IMR-90 (cell line): ENCODE measurements around the gene SFT2D3. TPM values are rescaled to one million over a fixed set of nuclear protein-coding genes. Genes with fewer than 3 reads are reported as not detected.

Source experiments
- ATAC-seq: fragments of 200-7000 bp; cut with Tn5 transposase; 2 replicates; pipeline ENCODE4 v1.9.1; 2020; ENCODE audit warnings: low read depth, mild to moderate bottlenecking, moderate library complexity
- BruUV-seq: library from RNA; stranded (reverse); fragments of 400-500 nt; replicated peaks from 2 replicates; lab custom pipeline; 2021; lab: Mats Ljungman, UMichigan
- CTCF ChIA-PET: fragments of 300-600 bp; formaldehyde crosslinking; extraction: SDS; loops from one replicate; lab custom pipeline; 2021; ENCODE audit warnings: antibody characterized with exemption; lab: Yijun Ruan, JAX
- POLR2A ChIA-PET: fragments of 300-600 bp; sonication (Branson Sonifier 250); formaldehyde crosslinking; loops from one replicate; lab custom pipeline; 2022; ENCODE audit warnings: antibody characterized with exemption; ENCODE audit not compliant: unreplicated experiment; lab: Charles Lee
- DNase-seq: peaks from one replicate; pipeline ENCODE4 v3.0.0; 2013
- H2AFZ ChIP-seq: replicated peaks from 2 replicates; pipeline ENCODE3; 2013; ENCODE audit warnings: low read length, mild to moderate bottlenecking; ENCODE audit not compliant: poor library complexity
- H2AK5ac ChIP-seq: 2 replicates; pipeline ENCODE4 v1.6.1; 2013; ENCODE audit warnings: low read depth, low read length, inconsistent platforms
- H2AK9ac ChIP-seq: replicated peaks from 2 replicates; pipeline ENCODE3; 2013; ENCODE audit warnings: mild to moderate bottlenecking, low read depth, low read length, moderate library complexity; ENCODE audit not compliant: poor library complexity
- H2BK120ac ChIP-seq: 2 replicates; pipeline ENCODE4 v1.6.1; 2013; ENCODE audit warnings: low read depth, low read length, inconsistent platforms
- H2BK15ac ChIP-seq: 3 replicates; pipeline ENCODE4 v1.6.1; 2013; ENCODE audit warnings: low read depth, low read length, inconsistent platforms
- H2BK20ac ChIP-seq: 2 replicates; pipeline ENCODE4 v1.6.1; 2013; ENCODE audit warnings: low read depth, mild to moderate bottlenecking, inconsistent platforms, low read length, moderate library complexity
- H2BK5ac ChIP-seq: 2 replicates; pipeline ENCODE4 v1.6.1; 2013; ENCODE audit warnings: mild to moderate bottlenecking, low read depth, low read length, inconsistent platforms; ENCODE audit not compliant: poor library complexity, severe bottlenecking
- H3K14ac ChIP-seq: replicated peaks from 2 replicates; pipeline ENCODE4 v1.6.1; 2013; ENCODE audit warnings: low read depth, low read length, inconsistent platforms
- H3K18ac ChIP-seq: 2 replicates; pipeline ENCODE4 v1.6.1; 2013; ENCODE audit warnings: low read depth, low read length, control low read depth
- H3K23ac ChIP-seq: 2 replicates; pipeline ENCODE4 v1.6.1; 2013; ENCODE audit warnings: low read depth, low read length, inconsistent platforms
- H3K27ac ChIP-seq: 2 replicates; pipeline ENCODE4 v1.5.1; 2013; ENCODE audit warnings: mild to moderate bottlenecking, control low read depth, low read length; ENCODE audit not compliant: insufficient read depth
- H3K27me3 ChIP-seq: 2 replicates; pipeline ENCODE4 v1.6.1; 2013; ENCODE audit warnings: low read length; ENCODE audit not compliant: control insufficient read depth, insufficient read depth
- H3K36me3 ChIP-seq: 2 replicates; pipeline ENCODE4 v1.6.1; 2013; ENCODE audit warnings: low read length, mixed read lengths; ENCODE audit not compliant: control insufficient read depth, insufficient read depth
- H3K4ac ChIP-seq: 2 replicates; pipeline ENCODE4 v1.6.1; 2013; ENCODE audit warnings: low read depth, low read length, inconsistent platforms
- H3K4me1 ChIP-seq: 2 replicates; pipeline ENCODE4 v1.6.1; 2013; ENCODE audit warnings: low read length, mixed read lengths; ENCODE audit not compliant: control insufficient read depth, insufficient read depth
- H3K4me2 ChIP-seq: 2 replicates; pipeline ENCODE4 v1.6.1; 2013; ENCODE audit warnings: low read depth, mild to moderate bottlenecking, control low read depth, low read length, moderate library complexity
- H3K4me3 ChIP-seq: 2 replicates; pipeline ENCODE4 v1.5.1; 2013; ENCODE audit warnings: low read depth, mild to moderate bottlenecking, control low read depth, low read length, moderate library complexity; ENCODE audit not compliant: insufficient read depth
- H3K56ac ChIP-seq: 2 replicates; pipeline ENCODE4 v1.6.1; 2013; ENCODE audit warnings: low read length, inconsistent platforms; ENCODE audit not compliant: insufficient read depth; ENCODE audit errors: extremely low read depth
- H3K79me1 ChIP-seq, 2 experiments: 2 replicates each; pipeline ENCODE4 v1.6.1; 2013; ENCODE audit warnings: low read length in 2 of 2, inconsistent platforms in 1 of 2, low read depth in 1 of 2
- H3K9ac ChIP-seq: 2 replicates; pipeline ENCODE4 v1.6.1; 2013; ENCODE audit warnings: low read depth, low read length, control low read depth
- H3K9me1 ChIP-seq: 2 replicates; pipeline ENCODE4 v1.6.1; 2013; ENCODE audit warnings: low read length, inconsistent platforms; ENCODE audit not compliant: insufficient read depth
- H3K9me3 ChIP-seq: 2 replicates; pipeline ENCODE4 v1.6.1; 2013; ENCODE audit warnings: low read length; ENCODE audit not compliant: control insufficient read depth, insufficient read depth
- H4K20me1 ChIP-seq: 2 replicates; pipeline ENCODE4 v1.6.1; 2013; ENCODE audit warnings: low read length, inconsistent platforms; ENCODE audit not compliant: insufficient read depth
- H4K5ac ChIP-seq: 2 replicates; pipeline ENCODE4 v1.6.1; 2013; ENCODE audit warnings: mild to moderate bottlenecking, low read depth, low read length, control low read depth
- H4K8ac ChIP-seq, 2 experiments: 2 replicates each; pipeline ENCODE4 v1.6.1; 2013; ENCODE audit warnings: low read depth in 2 of 2, low read length in 2 of 2, control low read depth in 1 of 2, inconsistent platforms in 1 of 2
- H4K91ac ChIP-seq: 2 replicates; pipeline ENCODE4 v1.6.1; 2013; ENCODE audit warnings: low read depth, low read length, inconsistent platforms; ENCODE audit not compliant: insufficient read depth
- BHLHE40 ChIP-seq: fragments of 150-350 bp; IDR thresholded peaks from 2 replicates; pipeline ENCODE4 v1.6.1; 2016; ENCODE audit warnings: mild to moderate bottlenecking, low read depth, low read length
- CEBPB ChIP-seq: IDR thresholded peaks from 2 replicates; pipeline ENCODE4 v1.6.1; 2012; ENCODE audit warnings: low read depth, low read length, improper control_type of control experiment
- CHD1 ChIP-seq: IDR thresholded peaks from 2 replicates; pipeline ENCODE4 v1.6.1; 2012; ENCODE audit warnings: low read depth, low read length, improper control_type of control experiment
- FOS ChIP-seq: fragments of 150-350 bp; IDR thresholded peaks from 2 replicates; pipeline ENCODE4 v1.6.1; 2016; ENCODE audit warnings: low read depth, low read length
- MAFK ChIP-seq: IDR thresholded peaks from 2 replicates; pipeline ENCODE4 v1.6.1; 2012; ENCODE audit warnings: low read depth, low read length, improper control_type of control experiment
- MAZ ChIP-seq: IDR thresholded peaks from 2 replicates; pipeline ENCODE4 v1.6.1; 2012; ENCODE audit warnings: low read depth, mild to moderate bottlenecking, low read length, improper control_type of control experiment, moderate library complexity, borderline replicate concordance
- MXI1 ChIP-seq: IDR thresholded peaks from 2 replicates; pipeline ENCODE4 v1.6.1; 2012; ENCODE audit warnings: low read depth, mild to moderate bottlenecking, low read length, moderate library complexity, borderline replicate concordance
- NFE2L2 ChIP-seq: fragments of 150-350 bp; IDR thresholded peaks from 2 replicates; pipeline ENCODE4 v1.6.1; 2016; ENCODE audit warnings: low read depth, mild to moderate bottlenecking, low read length
- POLR2A ChIP-seq: IDR thresholded peaks from 2 replicates; pipeline ENCODE4 v1.6.1; 2012; ENCODE audit warnings: mild to moderate bottlenecking, low read depth, low read length
- RAD21 ChIP-seq: IDR thresholded peaks from 2 replicates; pipeline ENCODE4 v1.6.1; 2012; ENCODE audit warnings: low read length, improper control_type of control experiment
- RCOR1 ChIP-seq: IDR thresholded peaks from 2 replicates; pipeline ENCODE4 v1.6.1; 2012; ENCODE audit warnings: mild to moderate bottlenecking, low read length, improper control_type of control experiment; ENCODE audit not compliant: insufficient replicate concordance
- RFX5 ChIP-seq: IDR thresholded peaks from 2 replicates; pipeline ENCODE4 v1.8.0; 2012; ENCODE audit warnings: low read depth, mild to moderate bottlenecking, low read length, moderate library complexity
- SMC3 ChIP-seq: fragments of 150-350 bp; IDR thresholded peaks from 2 replicates; pipeline ENCODE4 v1.6.1; 2016; ENCODE audit warnings: low read depth, mild to moderate bottlenecking, antibody characterized with exemption, low read length, moderate library complexity
- WGBS, 2 experiments: methylation state at CpG; one replicate each; pipeline versions ENCODE4 v1.1.5 to v1.1.7; 2013; ENCODE audit warnings: missing lambda C conversion rate in 2 of 2; ENCODE audit not compliant: insufficient read length in 1 of 2; ENCODE audit errors: extremely low coverage in 2 of 2; 5-methylcytosine and 5-hydroxymethylcytosine counted together
- dilution Hi-C: fragments of 300-500 bp; cut with HindIII; formaldehyde crosslinking; loops from one replicate; pipeline ENCODE4 v1.14.3; 2018; ENCODE audit warnings: low sequenced_read_pairs; ENCODE audit not compliant: unreplicated experiment
- in situ Hi-C: fragments of 300-500 bp; cut with MboI; formaldehyde crosslinking; loops from 3 replicates; pipeline ENCODE4 v1.14.3; 2019; ENCODE audit warnings: low sequenced_read_pairs, inconsistent platforms, mixed read lengths
- intact Hi-C: fragments of 100-400 bp; cut with micrococcal nuclease; formaldehyde crosslinking; loops from 2 replicates; pipeline ENCODE4 v1.10.0; 2022
- polyA plus RNA-seq, 3 experiments: library from polyadenylated mRNA; depleted of rRNA; stranded (reverse); fragments of >200 nt; gene quantifications; 2 replicates each; pipeline ENCODE4 v1.2.3, GENCODE V29; 2012; ENCODE audit warnings: low replicate concordance in 1 of 3
- total RNA-seq: library from RNA; depleted of rRNA; stranded (reverse); fragments of >200 nt; gene quantifications from 2 replicates; pipeline ENCODE4 v1.2.3, GENCODE V29; 2012
- TF ChIP-seq, protein P1 (sequence below): fragments of 150-350 bp; IDR thresholded peaks from 2 replicates; pipeline ENCODE4 v1.6.1; 2016; ENCODE audit warnings: low read depth, mild to moderate bottlenecking, low read length, moderate library complexity, borderline replicate concordance
- TF ChIP-seq, protein P2 (sequence below): fragments of 150-350 bp; IDR thresholded peaks from 2 replicates; pipeline ENCODE4 v1.6.1; 2017; ENCODE audit warnings: mild to moderate bottlenecking, antibody characterized with exemption, low read length, low read depth
- TF ChIP-seq, protein P3 (sequence below): conservative IDR thresholded peaks from 2 replicates; pipeline ENCODE4 v1.5.1; 2012; ENCODE audit warnings: mild to moderate bottlenecking, low read depth, low read length, improper control_type of control experiment

The SFT2D3 gene
- total and polyA plus RNA-seq, 2 of the 4 experiments (the other 2 are of a cell fraction), result 2.5 to 3.1 TPM

DNA sequence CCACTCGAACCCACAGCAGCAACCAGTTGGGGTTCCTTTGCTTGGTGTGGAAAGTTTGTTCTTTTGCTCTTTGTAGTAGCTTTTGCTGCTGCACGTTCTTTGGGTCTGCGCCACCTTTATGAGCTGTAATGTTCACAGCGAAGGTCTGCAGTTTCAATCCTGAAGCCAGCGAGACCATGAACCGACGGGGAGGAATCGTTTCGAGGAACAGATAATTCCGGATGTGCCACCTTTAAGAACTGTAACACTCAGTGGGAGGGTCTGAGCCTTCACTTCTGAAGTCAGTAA lies 41.1 kb upstream of the SFT2D3 start:
- H3K27me3 ChIP-seq, result no peaks in the 10 kb centered on the region
- peaks cover 2% of the 10 kb centered on the region; the same call in 1 of the 2 replicates for H3K9me3 ChIP-seq
- TF ChIP-seq RCOR1, result no peak
- no peak for TF ChIP-seq MAFK
- TF ChIP-seq FOS, result no peak
- no peak for TF ChIP-seq CHD1
- no peak for TF ChIP-seq SMC3
- TF ChIP-seq, protein P1, sequence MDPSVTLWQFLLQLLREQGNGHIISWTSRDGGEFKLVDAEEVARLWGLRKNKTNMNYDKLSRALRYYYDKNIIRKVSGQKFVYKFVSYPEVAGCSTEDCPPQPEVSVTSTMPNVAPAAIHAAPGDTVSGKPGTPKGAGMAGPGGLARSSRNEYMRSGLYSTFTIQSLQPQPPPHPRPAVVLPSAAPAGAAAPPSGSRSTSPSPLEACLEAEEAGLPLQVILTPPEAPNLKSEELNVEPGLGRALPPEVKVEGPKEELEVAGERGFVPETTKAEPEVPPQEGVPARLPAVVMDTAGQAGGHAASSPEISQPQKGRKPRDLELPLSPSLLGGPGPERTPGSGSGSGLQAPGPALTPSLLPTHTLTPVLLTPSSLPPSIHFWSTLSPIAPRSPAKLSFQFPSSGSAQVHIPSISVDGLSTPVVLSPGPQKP, result no peak
- no peak for TF ChIP-seq BHLHE40
- TF ChIP-seq POLR2A, result no peak
- no peak for TF ChIP-seq MAZ
- TF ChIP-seq CEBPB, result no peak
- TF ChIP-seq, protein P2, sequence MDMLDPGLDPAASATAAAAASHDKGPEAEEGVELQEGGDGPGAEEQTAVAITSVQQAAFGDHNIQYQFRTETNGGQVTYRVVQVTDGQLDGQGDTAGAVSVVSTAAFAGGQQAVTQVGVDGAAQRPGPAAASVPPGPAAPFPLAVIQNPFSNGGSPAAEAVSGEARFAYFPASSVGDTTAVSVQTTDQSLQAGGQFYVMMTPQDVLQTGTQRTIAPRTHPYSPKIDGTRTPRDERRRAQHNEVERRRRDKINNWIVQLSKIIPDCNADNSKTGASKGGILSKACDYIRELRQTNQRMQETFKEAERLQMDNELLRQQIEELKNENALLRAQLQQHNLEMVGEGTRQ, result no peak
- TF ChIP-seq RAD21, result no peak
- TF ChIP-seq NFE2L2, result no peak
- TF ChIP-seq, protein P3, sequence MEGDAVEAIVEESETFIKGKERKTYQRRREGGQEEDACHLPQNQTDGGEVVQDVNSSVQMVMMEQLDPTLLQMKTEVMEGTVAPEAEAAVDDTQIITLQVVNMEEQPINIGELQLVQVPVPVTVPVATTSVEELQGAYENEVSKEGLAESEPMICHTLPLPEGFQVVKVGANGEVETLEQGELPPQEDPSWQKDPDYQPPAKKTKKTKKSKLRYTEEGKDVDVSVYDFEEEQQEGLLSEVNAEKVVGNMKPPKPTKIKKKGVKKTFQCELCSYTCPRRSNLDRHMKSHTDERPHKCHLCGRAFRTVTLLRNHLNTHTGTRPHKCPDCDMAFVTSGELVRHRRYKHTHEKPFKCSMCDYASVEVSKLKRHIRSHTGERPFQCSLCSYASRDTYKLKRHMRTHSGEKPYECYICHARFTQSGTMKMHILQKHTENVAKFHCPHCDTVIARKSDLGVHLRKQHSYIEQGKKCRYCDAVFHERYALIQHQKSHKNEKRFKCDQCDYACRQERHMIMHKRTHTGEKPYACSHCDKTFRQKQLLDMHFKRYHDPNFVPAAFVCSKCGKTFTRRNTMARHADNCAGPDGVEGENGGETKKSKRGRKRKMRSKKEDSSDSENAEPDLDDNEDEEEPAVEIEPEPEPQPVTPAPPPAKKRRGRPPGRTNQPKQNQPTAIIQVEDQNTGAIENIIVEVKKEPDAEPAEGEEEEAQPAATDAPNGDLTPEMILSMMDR, result no peak
- no peak for TF ChIP-seq MXI1
- no peak for TF ChIP-seq RFX5
- H3K14ac ChIP-seq, result no peak overlapping the region
- peaks cover 80% of the 10 kb centered on the region for H4K20me1 ChIP-seq
- no peak overlapping the region for H3K18ac ChIP-seq
- ChIA-PET POLR2A (no interaction called here), CTCF (no interaction called here)
- no peak overlapping the region for H3K4ac ChIP-seq
- peaks cover 28% of the 10 kb centered on the region for H3K9me1 ChIP-seq
- no peak overlapping the region for H2AK9ac ChIP-seq
- no peak overlapping the region for H3K27ac ChIP-seq
- in situ Hi-C loops (no loop called here), dilution Hi-C loops (no loop called here), intact Hi-C loops (no loop called here)
- H3K9ac ChIP-seq, result no peak overlapping the region
- H2AFZ ChIP-seq, result no peak overlapping the region
- H3K4me3 ChIP-seq, result no peak overlapping the region
- ATAC-seq (no peak), DNase-seq (no peak)
- H3K36me3 ChIP-seq, result peaks cover 11% of the 10 kb centered on the region
- no peak overlapping the region for H4K91ac ChIP-seq
- H3K79me1 ChIP-seq, result peaks cover 21 to 70% of the 10 kb centered on the region in 2 experiments
- H4K8ac ChIP-seq, result no peak overlapping the region
- no peak overlapping the region for H2BK20ac ChIP-seq
- no peak overlapping the region for H3K4me2 ChIP-seq
- no peak overlapping the region for H2AK5ac ChIP-seq
- H2BK5ac ChIP-seq, result no peak overlapping the region
- 94% methylated on average over 8 of the region's 10 CpGs; no CpG with 5 or more reads in 1 of the 2 experiments for WGBS, 2 experiments
- no peak overlapping the region for H3K56ac ChIP-seq
- H3K4me1 ChIP-seq, result peaks cover 14% of the 10 kb centered on the region
- no peak overlapping the region for H3K23ac ChIP-seq
- no peak overlapping the region for H2BK15ac ChIP-seq
- H2BK120ac ChIP-seq, result no peak overlapping the region
- no TSS peak for BruUV-seq
- no peak overlapping the region for H4K5ac ChIP-seq
